GM13977 (cell line): ENCODE data around the gene RHOF.
"Not testable (repeated sequence)": the region's sequence is repeated elsewhere in the genome, so short reads cannot be mapped to it uniquely, and the experiment has no call there.

ENCODE experiments used
- DNase-seq: peaks from one replicate; pipeline ENCODE4 v3.0.0; 2012; ENCODE audit warnings: low spot score
- CTCF ChIP-seq: IDR thresholded peaks from 2 replicates; pipeline ENCODE4 v1.5.1; 2012; ENCODE audit warnings: mild to moderate bottlenecking, control low read depth; ENCODE audit not compliant: insufficient read depth; ENCODE audit errors: extremely low read depth, missing control alignments
- in situ Hi-C: fragments of 300-500 bp; cut with MboI; formaldehyde crosslinking; loops from one replicate; pipeline ENCODE4 v1.12.0; 2022; ENCODE audit warnings: low sequenced_read_pairs, low pct_unique_long_range_greater_than_20kb, mixed read lengths, inconsistent platforms; ENCODE audit not compliant: unreplicated experiment

Gene RHOF

GRCh38 chr12:121766290-121767039 is 27.0 kb downstream of the RHOF start:
- peak; percentile 52 for DNase-seq
- in situ Hi-C loops, result loop anchor here (5.0 kb wide), 1 partner anchor 64 kb away; no protein-coding TSS in a partner anchor
- TF ChIP-seq CTCF, result no peak

- TF ChIP-seq CTCF, result no peak
- no peak for DNase-seq
- in situ Hi-C loops, result loop anchor here (5.0 kb wide), 1 partner anchor 63 kb away; no protein-coding TSS in a partner anchor
Measured at GRCh38 chr12:121765573-121765972, 27.9 kb downstream of the RHOF start.

GRCh38 chr12:121764808-121765207 is 28.7 kb downstream of the RHOF start:
- no peak for DNase-seq
- TF ChIP-seq CTCF, result no peak
- in situ Hi-C loops, result loop anchor here (5.0 kb wide), 1 partner anchor 63 kb away; no protein-coding TSS in a partner anchor

- in situ Hi-C loops, result no loop called here
- no peak for DNase-seq
- no peak for TF ChIP-seq CTCF
Measured at GRCh38 chr12:121762269-121762668, 31.2 kb downstream of the RHOF start.

- in situ Hi-C loops, DNase-seq: not testable (repeated sequence)
Measured at GRCh38 chr12:121758536-121758935, 35.0 kb downstream of the RHOF start.

GRCh38 chr12:121755591-121755990 is 37.9 kb downstream of the RHOF start:
- no peak for TF ChIP-seq CTCF
- in situ Hi-C loops, result no loop called here
- no peak for DNase-seq

GRCh38 chr12:121754836-121755235 is 38.7 kb downstream of the RHOF start:
- in situ Hi-C loops, result no loop called here
- DNase-seq, result no peak

More at GRCh38 chr12:121754836-121755235, 38.7 kb downstream of the RHOF start:
- no peak for TF ChIP-seq CTCF
